ENCODE results near the gene ULK3. TPM values are rescaled to one million over a fixed set of nuclear protein-coding genes. Genes with fewer than 3 reads are reported as not detected.

The ULK3 gene
- total and polyA plus RNA-seq, 10 of the 15 experiments (the other 5 are each of a cell fraction or from before 2014, with no cell fraction given): 0.64 to 38.8 (median 27.1) TPM

DNA sequence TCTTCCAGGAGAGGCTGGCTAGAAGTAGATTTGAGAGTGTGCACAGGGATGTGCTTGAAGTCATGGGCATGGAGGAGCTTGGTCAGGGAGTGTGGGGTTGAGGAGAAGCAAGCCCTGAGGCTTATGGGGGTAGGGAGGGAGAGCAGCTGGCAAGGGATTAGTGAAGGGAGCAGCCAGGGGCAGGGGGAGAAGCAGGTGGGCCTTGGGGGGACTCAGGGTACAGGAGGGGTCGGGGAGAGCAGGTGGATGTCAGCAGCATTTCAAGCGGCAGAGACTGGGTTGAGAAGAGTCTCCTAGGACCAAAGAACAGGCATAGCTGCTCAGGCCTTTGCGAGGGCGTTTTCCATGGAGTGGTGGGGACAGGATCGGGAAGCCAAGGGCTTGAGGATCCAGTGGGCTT, 33.7 kb downstream of the ULK3 start (continued):
- TF ChIP-seq, protein P1, sequence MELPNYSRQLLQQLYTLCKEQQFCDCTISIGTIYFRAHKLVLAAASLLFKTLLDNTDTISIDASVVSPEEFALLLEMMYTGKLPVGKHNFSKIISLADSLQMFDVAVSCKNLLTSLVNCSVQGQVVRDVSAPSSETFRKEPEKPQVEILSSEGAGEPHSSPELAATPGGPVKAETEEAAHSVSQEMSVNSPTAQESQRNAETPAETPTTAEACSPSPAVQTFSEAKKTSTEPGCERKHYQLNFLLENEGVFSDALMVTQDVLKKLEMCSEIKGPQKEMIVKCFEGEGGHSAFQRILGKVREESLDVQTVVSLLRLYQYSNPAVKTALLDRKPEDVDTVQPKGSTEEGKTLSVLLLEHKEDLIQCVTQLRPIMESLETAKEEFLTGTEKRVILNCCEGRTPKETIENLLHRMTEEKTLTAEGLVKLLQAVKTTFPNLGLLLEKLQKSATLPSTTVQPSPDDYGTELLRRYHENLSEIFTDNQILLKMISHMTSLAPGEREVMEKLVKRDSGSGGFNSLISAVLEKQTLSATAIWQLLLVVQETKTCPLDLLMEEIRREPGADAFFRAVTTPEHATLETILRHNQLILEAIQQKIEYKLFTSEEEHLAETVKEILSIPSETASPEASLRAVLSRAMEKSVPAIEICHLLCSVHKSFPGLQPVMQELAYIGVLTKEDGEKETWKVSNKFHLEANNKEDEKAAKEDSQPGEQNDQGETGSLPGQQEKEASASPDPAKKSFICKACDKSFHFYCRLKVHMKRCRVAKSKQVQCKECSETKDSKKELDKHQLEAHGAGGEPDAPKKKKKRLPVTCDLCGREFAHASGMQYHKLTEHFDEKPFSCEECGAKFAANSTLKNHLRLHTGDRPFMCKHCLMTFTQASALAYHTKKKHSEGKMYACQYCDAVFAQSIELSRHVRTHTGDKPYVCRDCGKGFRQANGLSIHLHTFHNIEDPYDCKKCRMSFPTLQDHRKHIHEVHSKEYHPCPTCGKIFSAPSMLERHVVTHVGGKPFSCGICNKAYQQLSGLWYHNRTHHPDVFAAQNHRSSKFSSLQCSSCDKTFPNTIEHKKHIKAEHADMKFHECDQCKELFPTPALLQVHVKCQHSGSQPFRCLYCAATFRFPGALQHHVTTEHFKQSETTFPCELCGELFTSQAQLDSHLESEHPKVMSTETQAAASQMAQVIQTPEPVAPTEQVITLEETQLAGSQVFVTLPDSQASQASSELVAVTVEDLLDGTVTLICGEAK (IDR thresholded peaks at IDR 0.05; ENCODE audit: borderline replicate concordance): no peak
- TF ChIP-seq ZBTB33 (IDR thresholded peaks at IDR 0.05): no peak
- TF ChIP-seq MEF2A (IDR thresholded peaks at IDR 0.05; ENCODE audit: insufficient read depth, low read depth, low read length): no peak
- TF ChIP-seq SMARCA5 (IDR thresholded peaks at IDR 0.05): no peak
- no peak for TF ChIP-seq ZNF24 (IDR thresholded peaks at IDR 0.05)
- TF ChIP-seq, protein P2, sequence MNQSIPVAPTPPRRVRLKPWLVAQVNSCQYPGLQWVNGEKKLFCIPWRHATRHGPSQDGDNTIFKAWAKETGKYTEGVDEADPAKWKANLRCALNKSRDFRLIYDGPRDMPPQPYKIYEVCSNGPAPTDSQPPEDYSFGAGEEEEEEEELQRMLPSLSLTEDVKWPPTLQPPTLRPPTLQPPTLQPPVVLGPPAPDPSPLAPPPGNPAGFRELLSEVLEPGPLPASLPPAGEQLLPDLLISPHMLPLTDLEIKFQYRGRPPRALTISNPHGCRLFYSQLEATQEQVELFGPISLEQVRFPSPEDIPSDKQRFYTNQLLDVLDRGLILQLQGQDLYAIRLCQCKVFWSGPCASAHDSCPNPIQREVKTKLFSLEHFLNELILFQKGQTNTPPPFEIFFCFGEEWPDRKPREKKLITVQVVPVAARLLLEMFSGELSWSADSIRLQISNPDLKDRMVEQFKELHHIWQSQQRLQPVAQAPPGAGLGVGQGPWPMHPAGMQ (IDR thresholded peaks at IDR 0.05; ENCODE audit: borderline replicate concordance): no peak

Measured in GM12878 (cell line).